HG03066 (cell line): ENCODE measurements around the gene TRAPPC10.

Experiments used
- ATAC-seq: cut with Tn5 transposase; IDR thresholded peaks from one replicate; pipeline ENCODE4 v1.9.1; 2021; ENCODE audit warnings: low read depth; ENCODE audit not compliant: unreplicated experiment

Gene TRAPPC10

DNA sequence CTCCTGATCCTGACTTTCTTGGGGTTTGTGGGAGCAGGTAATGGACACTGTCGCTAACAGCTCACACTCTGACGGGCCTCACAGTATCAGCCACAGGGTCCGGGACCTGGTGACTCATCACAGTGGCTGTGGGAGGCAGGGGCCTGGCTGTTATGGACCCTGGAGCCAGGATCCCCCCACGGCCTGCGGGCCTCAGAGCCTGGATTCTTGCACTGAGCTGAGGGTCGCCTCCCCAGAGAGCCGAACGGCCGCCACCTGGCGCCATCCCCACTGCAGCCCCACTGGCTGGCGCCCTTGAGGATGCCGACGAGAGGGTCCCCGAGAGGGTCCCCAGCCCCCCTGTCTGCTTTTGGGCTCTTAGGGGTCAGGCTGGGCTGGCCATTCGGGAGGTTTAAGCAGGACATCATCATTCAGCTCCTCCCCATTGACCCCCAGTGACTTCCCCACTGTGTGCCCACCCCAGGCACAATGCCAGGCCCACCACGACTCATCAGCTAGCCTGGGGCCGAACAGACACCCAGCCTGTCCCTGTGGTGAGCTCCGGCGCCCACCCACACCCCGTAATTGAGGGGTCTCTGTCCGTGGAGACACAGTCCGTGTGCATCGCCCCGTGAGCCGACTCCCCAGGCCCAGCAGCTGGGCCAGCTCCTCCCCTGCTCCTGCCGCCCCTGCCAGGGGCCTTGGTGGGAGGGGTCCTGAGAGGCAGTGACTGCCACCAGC lies 30.8 kb upstream of the TRAPPC10 start:
- no peak for ATAC-seq

GRCh38 chr21:43981871-43982210 lies 30.3 kb upstream of the TRAPPC10 start:
- ATAC-seq = no peak

DNA sequence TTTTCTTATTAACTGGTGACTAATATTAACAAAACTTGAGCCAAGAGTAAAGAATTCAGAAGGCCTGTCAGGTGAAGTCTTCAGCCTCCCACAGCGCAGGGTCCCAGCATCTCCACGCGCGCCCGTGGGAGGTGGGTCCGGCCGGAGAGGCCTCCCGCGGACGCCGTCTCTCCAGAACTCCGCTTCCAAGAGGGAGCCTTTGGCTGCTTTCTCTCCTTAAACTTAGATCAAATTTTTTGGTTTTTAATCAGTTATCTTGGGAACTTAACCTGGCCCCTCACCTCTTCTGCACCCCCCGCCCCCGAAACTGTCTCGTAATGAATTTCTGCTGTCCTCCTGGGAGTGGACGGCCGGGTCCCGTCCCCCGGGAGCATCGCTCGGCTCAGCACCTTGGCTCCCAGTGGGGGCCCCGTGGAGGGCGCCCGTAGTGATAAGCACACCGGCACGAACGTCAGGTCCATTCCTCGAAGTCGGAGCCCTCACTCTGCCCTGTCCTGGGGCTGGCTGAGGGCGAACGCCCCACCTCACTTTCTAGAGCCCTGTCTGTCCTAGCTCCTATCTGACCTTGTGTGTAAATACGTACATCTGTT lies 29.5 kb upstream of the TRAPPC10 start:
- no peak for ATAC-seq

GRCh38 chr21:43983390-43983789 lies 28.7 kb upstream of the TRAPPC10 start:
- ATAC-seq = no peak

- no peak for ATAC-seq
These were observed 28.2 kb upstream of the TRAPPC10 start for GRCh38 chr21:43983860-43984420.

DNA sequence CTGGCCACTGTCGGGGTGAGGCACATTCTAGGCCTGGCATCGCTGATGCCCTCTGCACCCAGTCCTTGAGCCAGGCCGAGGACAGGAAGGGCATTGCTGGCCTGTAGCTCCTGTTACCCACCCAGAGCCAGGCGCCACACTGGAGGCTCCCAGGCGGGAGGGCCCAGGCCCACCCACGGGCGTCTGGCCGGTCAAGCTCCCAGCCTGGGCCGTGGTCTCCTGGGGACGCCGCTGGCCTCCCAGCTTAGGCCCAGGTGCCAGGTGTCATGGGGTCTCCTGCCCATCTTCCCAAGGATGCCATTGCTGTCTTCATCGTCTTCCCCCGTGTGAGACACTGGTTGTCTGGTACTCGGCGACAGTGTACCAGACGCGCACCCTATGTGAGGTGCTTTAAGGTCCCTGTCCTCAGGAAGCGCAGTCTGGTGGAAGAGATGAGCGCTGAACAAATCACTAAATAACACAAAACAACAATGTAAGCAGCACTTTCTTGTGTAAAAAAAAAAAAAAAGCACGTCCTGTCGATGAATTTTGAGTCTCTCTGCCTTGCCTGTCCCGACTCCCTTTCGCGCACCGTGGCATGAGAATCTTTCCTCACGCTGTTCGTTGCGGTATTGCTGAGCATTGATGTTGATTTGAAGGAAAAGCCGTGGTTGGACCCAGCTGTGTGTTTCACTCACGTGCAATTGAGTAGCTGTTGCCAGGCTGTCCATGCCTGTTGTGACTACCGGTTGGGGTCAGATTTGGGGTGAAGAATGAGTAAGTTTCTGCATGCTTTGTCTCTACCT lies 27.0 kb upstream of the TRAPPC10 start:
- ATAC-seq = no peak

DNA sequence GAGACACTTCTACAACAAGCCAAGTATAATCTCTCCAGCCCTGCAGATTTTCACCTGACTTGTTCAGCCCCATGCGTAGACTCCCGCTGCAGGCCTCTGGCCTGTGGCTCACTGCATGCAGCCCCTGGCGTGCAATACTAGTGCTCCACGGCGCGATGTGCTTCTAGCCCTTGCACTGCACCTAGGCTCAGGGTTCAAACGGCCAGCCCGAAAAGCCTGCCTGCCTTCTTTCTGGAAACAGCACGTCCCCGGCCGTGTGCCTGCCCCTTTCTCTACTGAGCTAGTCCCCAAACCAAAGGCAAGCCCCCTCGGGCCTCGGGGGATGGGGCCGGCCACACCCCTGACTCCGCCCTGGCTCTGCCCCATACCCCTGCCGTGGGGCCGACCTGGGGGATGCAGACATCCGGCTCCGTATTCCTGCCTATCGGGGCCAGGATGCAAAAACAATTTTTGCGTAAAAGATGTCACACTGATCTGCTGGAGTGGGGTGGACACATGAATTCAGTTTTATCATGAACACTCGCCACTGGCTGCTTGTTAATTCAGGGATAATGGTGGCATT lies 26.3 kb upstream of the TRAPPC10 start:
- no peak for ATAC-seq

DNA sequence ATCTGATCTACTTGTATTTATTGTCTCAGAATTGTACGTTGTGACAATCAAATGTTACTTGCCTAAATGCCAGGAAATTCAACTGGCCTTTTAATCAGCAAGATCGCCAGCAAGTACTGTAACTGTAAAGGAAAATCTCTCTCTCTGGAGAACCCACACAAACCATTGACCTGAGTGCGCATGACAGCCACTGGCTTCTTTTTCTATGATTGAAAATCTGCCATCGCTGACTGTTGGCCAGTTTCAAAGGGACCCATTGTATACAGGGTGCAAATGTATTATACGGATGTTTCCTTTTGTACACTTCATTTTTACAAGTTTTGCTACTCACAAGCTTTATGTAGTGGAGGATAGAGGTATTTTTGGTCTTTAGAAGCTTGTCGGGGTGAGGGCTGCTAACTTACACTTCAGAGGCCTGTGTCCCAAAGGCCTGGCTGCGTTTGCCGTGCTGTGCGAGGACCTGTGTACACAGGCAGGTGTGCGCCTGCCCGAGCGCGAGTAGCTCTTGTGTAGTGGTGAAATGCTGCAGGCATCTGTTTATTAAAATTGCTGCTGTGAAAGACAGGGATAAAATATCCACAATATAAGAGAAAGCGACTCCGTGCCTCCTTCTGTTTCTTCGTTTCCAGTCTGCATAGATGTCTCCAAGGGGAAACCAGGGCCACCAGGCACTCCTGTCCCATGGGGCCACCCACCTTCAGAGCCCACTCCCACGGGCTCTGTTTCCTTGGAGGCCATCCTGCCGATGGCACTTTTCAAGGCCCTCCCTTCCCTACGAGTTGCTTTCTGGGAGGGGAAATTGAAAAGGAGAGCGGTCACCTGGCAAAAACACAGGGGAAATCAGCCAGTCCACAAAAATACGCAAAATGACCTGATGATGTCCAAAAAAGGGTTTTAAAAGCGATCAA lies 25.3 kb upstream of the TRAPPC10 start:
- ATAC-seq = no peak

- ATAC-seq = no peak
These were observed 24.6 kb upstream of the TRAPPC10 start for GRCh38 chr21:43987509-43987908.

GRCh38 chr21:43988016-43988415 lies 24.1 kb upstream of the TRAPPC10 start:
- ATAC-seq = no peak

DNA sequence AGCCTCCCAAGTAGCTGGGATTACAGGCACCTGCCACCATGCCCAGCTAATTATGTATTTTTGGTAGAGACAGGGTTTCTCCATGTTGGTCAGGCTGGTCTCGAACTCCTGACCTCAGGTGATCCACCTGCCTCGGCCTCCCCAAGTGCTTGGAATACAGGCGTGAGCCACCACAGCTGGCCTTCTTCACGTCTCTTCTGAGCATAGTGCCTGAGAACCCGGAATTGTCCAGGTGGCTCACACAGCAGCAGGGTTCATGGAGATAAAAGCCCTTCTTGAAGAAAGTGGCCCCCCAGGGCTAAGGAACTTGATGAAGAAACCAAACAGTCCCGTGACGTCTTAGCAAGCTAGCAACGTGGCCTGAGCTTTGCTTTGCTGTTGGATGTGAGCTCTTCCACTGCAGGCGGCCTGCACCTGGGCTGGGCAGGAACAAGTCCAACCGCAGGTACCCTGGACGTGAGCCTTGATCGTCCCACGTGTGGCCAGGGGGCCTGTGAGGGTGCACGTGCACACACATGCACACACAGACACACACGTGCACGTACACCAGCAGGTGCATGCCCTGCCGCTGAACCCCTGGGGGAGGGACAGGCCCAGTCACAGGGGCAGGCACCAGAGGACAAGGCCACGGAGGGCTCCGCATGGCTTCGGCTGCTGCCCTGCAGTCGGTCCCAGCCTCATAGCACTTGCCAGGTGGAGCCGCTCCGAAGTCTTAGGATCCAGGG lies 23.4 kb upstream of the TRAPPC10 start:
- no peak for ATAC-seq

GRCh38 chr21:43989401-43989800 lies 22.7 kb upstream of the TRAPPC10 start:
- ATAC-seq = no peak

DNA sequence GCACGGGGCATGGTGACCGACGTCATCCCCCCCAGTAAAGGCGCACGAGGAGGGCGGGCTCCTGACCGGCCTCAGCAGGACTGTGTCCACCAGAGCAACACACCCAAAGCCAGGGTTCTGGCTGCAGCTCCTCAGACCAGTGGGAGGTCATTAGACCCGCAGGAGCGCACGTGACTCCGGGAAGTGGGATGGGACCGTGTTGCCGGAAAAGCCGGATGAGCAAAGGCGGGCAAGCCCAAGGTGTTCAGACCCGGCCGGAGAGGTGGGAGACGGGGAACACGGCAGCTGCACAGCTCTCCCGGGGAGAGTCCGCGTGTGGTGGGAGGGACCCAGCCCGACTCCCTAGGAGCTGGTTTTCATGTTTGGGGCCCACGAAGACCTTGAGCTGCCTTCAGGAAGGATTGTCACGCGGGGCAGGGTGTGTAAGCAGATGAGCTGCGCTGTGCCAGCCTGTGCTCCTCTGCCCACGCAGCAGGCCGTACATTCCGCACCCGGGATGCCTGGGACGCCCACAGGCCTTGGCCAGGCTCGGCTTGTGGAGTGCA lies 20.6 kb upstream of the TRAPPC10 start:
- no peak for ATAC-seq

- ATAC-seq = no peak
These were observed 20.0 kb upstream of the TRAPPC10 start for GRCh38 chr21:43992121-43992520.

DNA sequence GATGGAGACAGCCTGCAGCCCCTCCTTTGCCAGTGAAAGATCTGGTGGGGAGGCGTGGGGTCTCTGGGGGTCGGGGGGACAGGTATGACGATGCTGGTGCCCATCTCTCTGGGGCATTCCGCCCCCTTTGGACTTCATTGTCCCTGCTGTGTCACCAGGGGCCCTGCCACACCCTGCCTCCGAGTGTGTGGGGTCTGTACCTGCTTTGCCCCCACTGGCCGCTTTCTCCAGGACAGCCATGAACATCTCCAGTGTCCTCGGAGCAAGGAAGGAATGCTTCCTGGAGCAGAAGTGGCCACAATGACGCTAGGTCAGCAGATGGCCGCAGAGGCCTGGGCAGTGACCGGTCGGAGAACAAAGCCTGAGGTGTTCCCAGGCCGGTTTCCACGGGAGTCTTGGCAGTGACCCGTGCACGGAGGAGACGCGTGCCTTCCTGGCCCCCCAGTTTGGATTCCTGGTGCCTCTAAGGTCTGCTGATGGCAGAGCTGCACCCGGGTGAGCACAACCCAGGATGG lies 18.6 kb upstream of the TRAPPC10 start:
- ATAC-seq = no peak

DNA sequence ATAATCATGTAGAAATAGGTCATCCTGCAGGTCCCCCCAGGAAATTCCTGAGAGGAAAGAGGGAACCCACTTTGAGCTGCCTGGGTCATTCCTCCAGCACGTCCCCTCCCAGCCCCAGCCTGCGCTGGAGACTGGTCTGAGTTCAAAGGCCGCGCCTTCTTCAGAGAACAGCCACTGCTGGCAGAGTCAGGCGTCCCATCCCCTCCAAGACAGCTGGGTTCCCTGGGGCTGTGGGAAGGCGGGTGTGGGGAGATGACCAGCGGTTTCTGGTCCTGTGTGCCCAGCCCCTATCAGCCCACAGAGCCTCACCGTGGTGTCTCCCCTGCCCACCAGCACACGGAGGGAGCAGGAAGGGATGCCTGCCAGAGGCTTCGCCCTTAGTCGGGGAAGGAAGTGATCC lies 18.0 kb upstream of the TRAPPC10 start:
- ATAC-seq = no peak

- no peak for ATAC-seq
These were observed 17.5 kb upstream of the TRAPPC10 start for GRCh38 chr21:43994646-43995045.

GRCh38 chr21:43995521-43996105 lies 16.5 kb upstream of the TRAPPC10 start:
- ATAC-seq = no peak
